Stomach smooth muscle (tissue), 2 donors: ENCODE results near the gene IVNS1ABP.

Experiments used
- H3K27ac ChIP-seq: one replicate; pipeline ENCODE4 v1.7.0; 2013; ENCODE audit warnings: mild to moderate bottlenecking, low read length, inconsistent platforms
- H3K27me3 ChIP-seq, 2 donors: one replicate each; pipeline ENCODE4 v1.7.0; 2013; ENCODE audit warnings: low read length in 2 of 2; ENCODE audit not compliant: insufficient read depth in 2 of 2, control insufficient read depth in 1 of 2
- H3K36me3 ChIP-seq, 2 donors: one replicate each; pipeline ENCODE4 v1.7.0; 2013; ENCODE audit warnings: low read length in 2 of 2; ENCODE audit not compliant: control insufficient read depth in 2 of 2, insufficient read depth in 2 of 2
- H3K4me1 ChIP-seq: one replicate; pipeline ENCODE4 v1.7.0; 2013; ENCODE audit warnings: low read length; ENCODE audit not compliant: control insufficient read depth, insufficient read depth
- H3K4me3 ChIP-seq, 2 donors: one replicate each; pipeline ENCODE4 v1.7.0; 2013; ENCODE audit warnings: low read length in 2 of 2
- H3K9ac ChIP-seq, 2 donors: one replicate each; pipeline ENCODE4 v1.7.0; 2013; ENCODE audit warnings: low read length in 2 of 2, mild to moderate bottlenecking in 1 of 2
- H3K9me3 ChIP-seq, 2 donors: one replicate each; pipeline ENCODE4 v1.7.0; 2013; ENCODE audit warnings: low read length in 2 of 2; ENCODE audit not compliant: control insufficient read depth in 2 of 2
- donor health status: healthy.
- donor health status: Pancreatic carcinoma.

Gene IVNS1ABP

DNA sequence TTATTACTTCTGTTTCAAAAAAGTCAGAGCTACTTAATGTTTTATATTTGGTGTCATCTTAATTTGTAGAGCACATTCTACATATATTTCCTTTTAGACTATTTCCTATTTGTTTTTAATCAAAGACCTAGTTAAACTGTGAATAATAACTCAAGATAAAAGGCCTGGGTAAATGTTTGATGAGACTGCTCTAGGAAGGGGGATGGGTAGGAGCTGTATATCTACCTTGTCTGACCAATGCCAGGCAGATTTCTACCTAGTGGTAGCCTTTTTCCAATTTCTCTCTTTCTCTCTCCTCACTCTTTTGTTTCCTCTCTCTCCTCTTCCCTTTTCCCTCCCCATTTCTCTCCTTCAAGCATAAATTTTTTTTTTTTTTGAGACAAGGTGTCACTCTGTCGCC, 31.9 kb upstream of the IVNS1ABP start:
- Histone ChIP-seq H3K9ac (no peak overlapping the region), H3K9me3 (no peaks in the 10 kb centered on the region), H3K4me3 (no peak overlapping the region), H3K27me3 (no peaks in the 10 kb centered on the region), H3K4me1 (no peaks in the 10 kb centered on the region), H3K27ac (no peak overlapping the region), H3K36me3 (no peaks in the 10 kb centered on the region)

DNA sequence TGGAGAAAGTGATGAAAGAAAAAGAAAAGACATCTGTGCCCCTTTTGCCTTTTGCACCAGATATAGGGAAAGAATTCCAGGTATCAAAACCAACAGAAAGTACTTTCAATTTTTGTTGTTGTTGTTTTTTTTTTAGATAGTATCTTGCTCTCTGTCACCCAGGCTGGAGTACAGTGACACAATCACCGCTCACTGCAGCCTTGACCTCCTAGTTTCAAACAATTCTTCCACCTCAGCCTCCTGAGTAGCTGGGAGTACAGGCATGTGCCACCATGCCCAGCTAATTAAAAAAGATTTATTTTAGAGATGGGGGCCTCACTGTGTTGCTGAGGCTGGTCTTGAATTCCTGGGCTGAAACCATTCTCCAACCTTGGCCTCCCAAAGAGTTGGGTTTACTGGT, 31.3 kb upstream of the IVNS1ABP start:
- no peaks in the 10 kb centered on the region for H3K36me3 ChIP-seq
- H3K4me1 ChIP-seq = no peaks in the 10 kb centered on the region
- no peak overlapping the region for H3K27ac ChIP-seq
- H3K4me3 ChIP-seq = no peak overlapping the region
- no peaks in the 10 kb centered on the region for H3K9me3 ChIP-seq
- no peaks in the 10 kb centered on the region for H3K27me3 ChIP-seq
- H3K9ac ChIP-seq = no peak overlapping the region

- Histone ChIP-seq H3K9ac (no peak overlapping the region), H3K4me3 (no peak overlapping the region), H3K4me1 (no peaks in the 10 kb centered on the region), H3K27me3 (no peaks in the 10 kb centered on the region), H3K36me3 (no peaks in the 10 kb centered on the region), H3K9me3 (no peaks in the 10 kb centered on the region), H3K27ac (no peak overlapping the region)
Measured at GRCh38 chr1:185345913-185346720, 29.1 kb upstream of the IVNS1ABP start.

GRCh38 chr1:185343306-185343705, 26.3 kb upstream of the IVNS1ABP start:
- Histone ChIP-seq H3K9ac (no peak overlapping the region), H3K27ac (no peak overlapping the region), H3K4me3 (no peak overlapping the region), H3K36me3 (no peaks in the 10 kb centered on the region), H3K27me3 (no peaks in the 10 kb centered on the region), H3K4me1 (no peaks in the 10 kb centered on the region), H3K9me3 (no peaks in the 10 kb centered on the region)

- Histone ChIP-seq H3K27ac (no peak overlapping the region), H3K36me3 (no peaks in the 10 kb centered on the region), H3K9me3 (no peaks in the 10 kb centered on the region), H3K4me1 (no peaks in the 10 kb centered on the region), H3K4me3 (no peak overlapping the region), H3K9ac (no peak overlapping the region), H3K27me3 (no peaks in the 10 kb centered on the region)
Measured at GRCh38 chr1:185342672-185343259, 25.7 kb upstream of the IVNS1ABP start.

- H3K36me3 ChIP-seq = no peaks in the 10 kb centered on the region
- no peaks in the 10 kb centered on the region for H3K9me3 ChIP-seq
- no peak overlapping the region for H3K4me3 ChIP-seq
- H3K27me3 ChIP-seq = no peaks in the 10 kb centered on the region
- H3K27ac ChIP-seq = no peak overlapping the region
- H3K4me1 ChIP-seq = no peaks in the 10 kb centered on the region
- H3K9ac ChIP-seq = no peak overlapping the region
Measured at GRCh38 chr1:185342017-185342416, 25.0 kb upstream of the IVNS1ABP start.

DNA sequence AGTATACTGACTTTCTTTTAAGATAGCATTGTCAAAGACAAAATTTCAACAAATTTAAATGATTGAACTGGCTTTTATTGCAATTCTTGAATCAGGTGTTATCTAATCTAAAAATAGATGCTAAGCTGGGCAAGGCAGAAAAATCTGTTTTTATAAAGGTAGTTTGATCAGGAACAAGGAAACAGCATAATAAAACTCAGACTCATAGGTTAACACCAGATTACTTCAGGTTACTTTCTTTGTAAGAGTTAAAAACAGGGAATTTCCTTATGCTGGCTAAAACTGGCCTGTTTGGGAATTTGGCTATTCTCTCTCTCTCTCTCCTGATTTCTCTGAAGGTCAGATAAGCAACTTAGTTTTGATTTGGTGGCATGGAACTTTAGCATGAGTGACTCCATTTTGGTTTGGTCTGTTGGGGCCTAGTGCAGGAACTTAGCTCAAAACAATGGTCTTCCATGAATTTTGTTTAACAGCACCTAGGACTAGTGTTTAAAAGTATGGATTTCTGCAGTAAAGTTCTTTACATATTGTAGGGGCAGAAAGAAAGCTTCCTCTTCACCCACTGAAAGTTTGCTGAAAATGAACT, 24.2 kb upstream of the IVNS1ABP start:
- Histone ChIP-seq H3K27ac (no peak overlapping the region), H3K4me1 (no peaks in the 10 kb centered on the region), H3K4me3 (no peak overlapping the region), H3K36me3 (no peaks in the 10 kb centered on the region), H3K27me3 (no peaks in the 10 kb centered on the region), H3K9ac (no peak overlapping the region), H3K9me3 (no peaks in the 10 kb centered on the region)

DNA sequence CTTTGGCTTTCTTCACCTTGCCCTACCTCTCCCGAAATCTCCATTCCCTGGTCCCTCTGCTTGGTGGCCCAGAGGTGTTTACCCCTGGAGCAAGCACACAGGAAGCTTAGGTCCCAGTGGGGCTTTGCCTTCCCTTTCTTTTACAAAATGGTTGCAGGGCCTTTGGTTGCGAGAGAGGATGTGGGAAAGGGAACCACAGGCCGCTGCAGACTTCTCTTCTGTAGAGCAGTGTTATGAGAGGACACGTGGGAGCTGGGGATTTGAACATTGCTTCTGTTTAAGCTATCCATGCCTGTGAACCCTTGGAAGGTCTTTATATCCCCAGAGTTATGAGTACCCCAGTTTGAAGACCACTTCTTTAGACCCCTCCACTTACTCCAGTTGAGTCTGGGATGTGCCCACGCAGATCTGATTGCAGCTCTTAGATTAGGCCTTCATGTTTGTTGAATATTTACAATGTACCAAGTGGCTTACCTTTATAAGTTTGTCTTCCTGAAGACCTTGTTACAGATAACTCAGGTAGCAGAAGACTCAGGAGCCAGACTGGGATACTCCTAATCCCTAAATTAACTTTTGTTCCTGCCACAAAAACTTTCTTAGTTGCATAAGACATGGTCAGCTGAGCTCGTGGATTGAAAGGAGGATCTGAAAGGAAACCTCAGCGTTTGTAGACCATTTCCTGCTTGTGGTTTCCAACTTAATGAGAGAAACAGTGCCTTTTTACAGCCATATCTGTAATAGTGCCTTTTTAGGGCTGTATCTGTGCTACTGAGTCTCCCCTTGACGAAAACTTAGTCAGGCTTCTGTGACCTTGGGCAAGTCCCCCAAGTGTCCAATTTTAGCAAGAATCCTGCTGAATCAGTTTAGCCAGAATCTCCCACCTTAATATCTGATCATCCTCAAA, 21.9 kb upstream of the IVNS1ABP start:
- H3K27me3 ChIP-seq = no peaks in the 10 kb centered on the region

GRCh38 chr1:185337246-185337645, 20.2 kb upstream of the IVNS1ABP start:
- Histone ChIP-seq H3K9me3 (no peaks in the 10 kb centered on the region), H3K27ac (no peak overlapping the region), H3K27me3 (no peaks in the 10 kb centered on the region), H3K9ac (no peak overlapping the region), H3K36me3 (no peaks in the 10 kb centered on the region), H3K4me3 (no peak overlapping the region), H3K4me1 (no peaks in the 10 kb centered on the region)

More for the DNA sequence above, 21.9 kb upstream of the IVNS1ABP start:
- Histone ChIP-seq H3K36me3 (no peaks in the 10 kb centered on the region), H3K27ac (no peak overlapping the region), H3K4me1 (no peaks in the 10 kb centered on the region), H3K4me3 (no peak overlapping the region), H3K9me3 (no peaks in the 10 kb centered on the region), H3K9ac (no peak overlapping the region)

GRCh38 chr1:185334182-185334581, 17.1 kb upstream of the IVNS1ABP start:
- Histone ChIP-seq H3K4me3 (no peak overlapping the region), H3K27me3 (no peaks in the 10 kb centered on the region), H3K36me3 (no peaks in the 10 kb centered on the region), H3K27ac (no peak overlapping the region), H3K9me3 (no peaks in the 10 kb centered on the region), H3K4me1 (no peaks in the 10 kb centered on the region), H3K9ac (no peak overlapping the region)
